Right lobe of liver (tissue), 6 donors: Measurements from ENCODE around the gene DRD1. TPM values are rescaled to one million over a fixed set of nuclear protein-coding genes. Genes with fewer than 3 reads are reported as not detected.

Experiments
- ATAC-seq, 4 donors: fragments of 200-7000 bp; cut with Tn5 transposase; one replicate each; pipeline ENCODE4 v1.9.1; 2020; ENCODE audit warnings: mild to moderate bottlenecking in 4 of 4, moderate library complexity in 4 of 4
- DNase-seq, 3 donors: peaks; one replicate each; pipeline ENCODE4 v3.0.0-alpha.2; 2020
- H3K27ac ChIP-seq, 3 donors: fragments of 200-600 bp; one replicate each; pipeline ENCODE4 v1.8.0; 2022
- H3K27me3 ChIP-seq, 2 donors: fragments of 200-600 bp; one replicate each; pipeline ENCODE4 v1.8.0; 2022
- H3K36me3 ChIP-seq, 4 donors: fragments of 200-600 bp; sonication (generic) in 1 of 4; one replicate each; pipeline versions ENCODE4 v1.5.1 to v1.8.0; 2017 to 2022; ENCODE audit warnings: control low read depth in 1 of 4
- H3K4me1 ChIP-seq, 4 donors: fragments of 200-600 bp; sonication (generic) in 1 of 4; one replicate each; pipeline versions ENCODE4 v1.5.1 to v1.8.0; 2017 to 2022; ENCODE audit warnings: control low read depth in 1 of 4
- H3K4me3 ChIP-seq, 3 donors: fragments of 200-600 bp; one replicate each; pipeline ENCODE4 v1.8.0; 2022
- H3K9me3 ChIP-seq, 4 donors: fragments of 200-600 bp; sonication (generic) in 1 of 4; one replicate each; pipeline versions ENCODE4 v1.5.1 to v1.8.0; 2017 to 2022; ENCODE audit warnings: control low read depth in 1 of 4
- CTCF ChIP-seq, 4 donors: fragments of 200-600 bp in 3 of 4; fragments of 450-650 bp in 1 of 4; IDR thresholded peaks; one replicate each; pipeline versions ENCODE4 v1.5.1 to v1.8.0; 2016 to 2022; ENCODE audit warnings: antibody characterized with exemption in 4 of 4, mild to moderate bottlenecking in 2 of 4
- POLR2A ChIP-seq: fragments of 450-650 bp; IDR thresholded peaks from one replicate; pipeline ENCODE4 v1.6.1; 2017; ENCODE audit warnings: antibody characterized with exemption, mild to moderate bottlenecking
- WGBS: methylation state at CpG from one replicate; pipeline ENCODE4 v1.1.6; 2018; ENCODE audit warnings: low coverage, low lambda C conversion rate; ENCODE audit not compliant: insufficient coverage; ENCODE audit errors: missing lambda C conversion rate; 5-methylcytosine and 5-hydroxymethylcytosine counted together
- intact Hi-C, 2 donors: fragments of 100-400 bp; cut with DNase I; formaldehyde crosslinking; loops; one replicate each; pipeline versions ENCODE4 v1.11.2 to v1.14.1; 2022
- total RNA-seq, 6 experiments: library from RNA; depleted of rRNA in 2 of 6; stranded (reverse); fragments of >200 nt in 2 of 6; fragmentation: NEBNext Ultra II Directional in 3 of 6; extraction: Animal tissue kit (Norgen Biotek cat#: 25700) in 3 of 6; gene quantifications; one replicate each; pipeline versions ENCODE4 v1.1.0 to v1.2.4, GENCODE V29; 2016 to 2023
- donor health status: DM: no; HTN: yes; CAD: no.
- donor health status: DM: no; HTN: no; CAD: no.
- donor health status: DM: no; HTN: no; CAD: no.
- donor health status: DM: no; HTN: yes; CAD: no.
- donor health status: DM: no; HTN: yes; CAD: no.

The DRD1 gene
- total RNA-seq, 6 experiments from 2014 or later: 0.06 to 0.18 (median 0.15) TPM; not detected in 3

GRCh38 chr5:175464074-175464941 is 20.3 kb upstream of the DRD1 start:
- Histone ChIP-seq H3K4me1 (peaks cover 0 to 25% (median 9%) of the 10 kb centered on the region in 4 donors), H3K36me3 (no peaks in the 10 kb centered on the region), H3K4me3 (no peak overlapping the region), H3K9me3 (no peaks in the 10 kb centered on the region), H3K27ac (no peak overlapping the region), H3K27me3 (no peaks in the 10 kb centered on the region)
- DNase-seq: peak in 1 of 3 donors; percentile 63
- intact Hi-C loops: no loop called here
- ATAC-seq: peak; percentile 66 to 80 (median 70)
- WGBS: 44% methylated on average over 11 of the region's 11 CpGs
- peak; percentile 60 to 70 (median 62) for TF ChIP-seq CTCF (IDR thresholded peaks at IDR 0.05)
- no peak for TF ChIP-seq POLR2A

GRCh38 chr5:175463641-175464040 is 19.7 kb upstream of the DRD1 start:
- no peak for ATAC-seq
- TF ChIP-seq CTCF (IDR thresholded peaks at IDR 0.05) (no peak), POLR2A (no peak)
- Histone ChIP-seq H3K27me3 (no peaks in the 10 kb centered on the region), H3K27ac (no peak overlapping the region), H3K4me3 (no peak overlapping the region), H3K4me1 (peaks cover 0 to 24% (median 9%) of the 10 kb centered on the region in 4 donors), H3K9me3 (no peaks in the 10 kb centered on the region), H3K36me3 (no peaks in the 10 kb centered on the region)
- no peak for DNase-seq
- intact Hi-C loops: no loop called here
- WGBS: 73% methylated on average over 2 of the region's 3 CpGs

- no peak for DNase-seq
Measured at GRCh38 chr5:175461370-175461769, 17.4 kb upstream of the DRD1 start.

GRCh38 chr5:175460552-175460951 is 16.6 kb upstream of the DRD1 start:
- Histone ChIP-seq H3K36me3 (no peaks in the 10 kb centered on the region), H3K4me3 (no peak overlapping the region), H3K27ac (no peak overlapping the region), H3K4me1 (peaks cover 0 to 6% (median 0%) of the 10 kb centered on the region in 4 donors), H3K9me3 (no peaks in the 10 kb centered on the region), H3K27me3 (no peaks in the 10 kb centered on the region)
- WGBS: 90% methylated on average over 2 of the region's 2 CpGs
- ATAC-seq (no peak), DNase-seq (no peak)
- no peak for TF ChIP-seq POLR2A
- TF ChIP-seq CTCF (IDR thresholded peaks at IDR 0.05): no peak
- intact Hi-C loops: no loop called here

More at GRCh38 chr5:175461370-175461769, 17.4 kb upstream of the DRD1 start:
- Histone ChIP-seq H3K27ac (no peak overlapping the region), H3K9me3 (no peaks in the 10 kb centered on the region), H3K4me1 (peaks cover 0 to 6% (median 3%) of the 10 kb centered on the region in 4 donors), H3K27me3 (no peaks in the 10 kb centered on the region), H3K4me3 (no peak overlapping the region), H3K36me3 (no peaks in the 10 kb centered on the region)
- TF ChIP-seq POLR2A: no peak
- no peak for TF ChIP-seq CTCF (IDR thresholded peaks at IDR 0.05)
- no peak for ATAC-seq
- intact Hi-C loops: no loop called here
- 79% methylated on average over 3 of the region's 13 CpGs for WGBS
